ENCODE results near the gene DAPK2. TPM values are rescaled to one million over a fixed set of nuclear protein-coding genes. Genes with fewer than 3 reads are reported as not detected.

DAPK2 gene
- total and polyA plus RNA-seq, 3 donors from 2014 or later = 3.6 to 7.7 (median 5.9) TPM

- H3K36me3 ChIP-seq (ENCODE audit: low read depth, missing control alignments) = no peaks in the 10 kb centered on the region
- H3K27me3 ChIP-seq = no peaks in the 10 kb centered on the region
- peaks cover 36% of the 10 kb centered on the region for H3K4me1 ChIP-seq
- H3K9me3 ChIP-seq = no peaks in the 10 kb centered on the region
- intact Hi-C loops (cut with DNase I; ENCODE audit: low total_unique reads) = no loop called here
- TF ChIP-seq CTCF (IDR thresholded peaks at IDR 0.05) (no peak), POLR2A (IDR thresholded peaks at IDR 0.05) (no peak)
- H3K27ac ChIP-seq = no peak overlapping the region
- H3K4me3 ChIP-seq = no peak overlapping the region
- no peak for DNase-seq
- 73 to 79% methylated on average over 2 to 3 of the region's 3 CpGs for WGBS, 2 donors
These were observed 130.9 kb downstream of the DAPK2 start for GRCh38 chr15:63915209-63915872.

- Histone ChIP-seq H3K27ac (no peak overlapping the region), H3K4me3 (no peak overlapping the region), H3K36me3 (ENCODE audit: low read depth, missing control alignments) (no peaks in the 10 kb centered on the region), H3K9me3 (no peaks in the 10 kb centered on the region), H3K4me1 (peaks cover 49% of the 10 kb centered on the region), H3K27me3 (no peaks in the 10 kb centered on the region)
- TF ChIP-seq CTCF (IDR thresholded peaks at IDR 0.05) = no peak
- no peak for TF ChIP-seq POLR2A (IDR thresholded peaks at IDR 0.05)
- WGBS, 2 donors = 93 to 95% methylated on average over 3 of the region's 3 CpGs
- intact Hi-C loops (cut with DNase I; ENCODE audit: low total_unique reads) = no loop called here
- no peak for DNase-seq
These were observed 132.4 kb downstream of the DAPK2 start for GRCh38 chr15:63913786-63914315.

GRCh38 chr15:63913336-63913735 lies 132.9 kb downstream of the DAPK2 start:
- DNase-seq = no peak
- 95 to 98% methylated on average over 9 of the region's 9 CpGs for WGBS, 2 donors
- peaks cover 51% of the 10 kb centered on the region for H3K4me1 ChIP-seq

GRCh38 chr15:63912061-63912615 lies 134.1 kb downstream of the DAPK2 start:
- no peaks in the 10 kb centered on the region for H3K27me3 ChIP-seq
- no peaks in the 10 kb centered on the region for H3K36me3 ChIP-seq (ENCODE audit: low read depth, missing control alignments)
- no peak overlapping the region for H3K27ac ChIP-seq
- H3K9me3 ChIP-seq = no peaks in the 10 kb centered on the region
- TF ChIP-seq POLR2A (IDR thresholded peaks at IDR 0.05) (no peak), CTCF (IDR thresholded peaks at IDR 0.05) (no peak)
- no peak overlapping the region for H3K4me3 ChIP-seq
- 90 to 93% methylated on average over 9 to 15 of the region's 15 CpGs for WGBS, 2 donors
- DNase-seq = no peak
- intact Hi-C loops (cut with DNase I; ENCODE audit: low total_unique reads) = no loop called here
- H3K4me1 ChIP-seq = peaks cover 48% of the 10 kb centered on the region

More at GRCh38 chr15:63913336-63913735, 132.9 kb downstream of the DAPK2 start:
- no peak overlapping the region for H3K27ac ChIP-seq
- no peaks in the 10 kb centered on the region for H3K36me3 ChIP-seq (ENCODE audit: low read depth, missing control alignments)
- no peak overlapping the region for H3K4me3 ChIP-seq
- intact Hi-C loops (cut with DNase I; ENCODE audit: low total_unique reads) = no loop called here
- no peaks in the 10 kb centered on the region for H3K27me3 ChIP-seq
- no peaks in the 10 kb centered on the region for H3K9me3 ChIP-seq
- TF ChIP-seq CTCF (IDR thresholded peaks at IDR 0.05) (no peak), POLR2A (IDR thresholded peaks at IDR 0.05) (no peak)
